Dendritic cell treated with granulocyte-macrophage colony-stimulating factor and Interleukin-4, amounts not matched to agents 40 ng/mL and 50 ng/mL, for 4 days (primary cell): Measurements from ENCODE around the gene TMEM240.
"Not testable (repeated sequence)": the region's sequence is repeated elsewhere in the genome, so short reads cannot be mapped to it uniquely, and the experiment has no call there.

ENCODE experiments used
- H3K27ac Mint-ChIP-seq: one replicate; pipeline ENCODE4 v1.8.0; 2022; ENCODE audit warnings: mild to moderate bottlenecking, mixed read lengths
- H3K27me3 Mint-ChIP-seq: one replicate; pipeline ENCODE4 v1.8.0; 2022; ENCODE audit warnings: mild to moderate bottlenecking, mixed read lengths
- H3K36me3 Mint-ChIP-seq: one replicate; pipeline ENCODE4 v1.8.0; 2022; ENCODE audit warnings: low read depth, mixed read lengths
- H3K4me1 Mint-ChIP-seq: one replicate; pipeline ENCODE4 v1.8.0; 2022; ENCODE audit warnings: low read depth, mixed read lengths
- H3K4me3 Mint-ChIP-seq: one replicate; pipeline ENCODE4 v1.8.0; 2022; ENCODE audit warnings: mild to moderate bottlenecking, moderate library complexity, mixed read lengths
- H3K9me3 Mint-ChIP-seq: one replicate; pipeline ENCODE4 v1.8.0; 2022; ENCODE audit warnings: mixed read lengths
- intact Hi-C: fragments of 100-400 bp; cut with micrococcal nuclease; formaldehyde crosslinking; loops from one replicate; pipeline ENCODE4 v1.15.0; 2022

The TMEM240 gene

DNA sequence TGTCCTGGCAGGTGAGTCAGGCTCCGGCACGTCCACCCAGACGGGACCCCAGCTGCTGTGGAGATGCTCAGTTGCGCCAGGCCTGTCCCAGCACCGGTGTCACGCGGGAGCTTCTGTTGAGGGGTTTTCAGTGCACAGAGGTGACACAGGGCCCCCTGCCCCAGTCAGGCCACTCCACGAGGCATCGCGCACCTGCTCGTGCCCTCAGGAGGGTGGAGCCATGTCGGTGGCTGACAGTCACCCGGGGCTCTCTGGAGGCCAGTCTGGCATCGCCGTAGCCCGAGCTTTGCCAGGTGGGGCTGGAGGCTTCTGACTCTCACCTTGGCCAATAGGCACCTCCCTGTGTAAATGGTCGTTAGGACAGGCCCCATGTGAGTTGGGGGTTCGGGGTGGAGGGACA, 11.1 kb downstream of the TMEM240 start:
- Mint-ChIP-seq H3K27ac (no peak overlapping the region), H3K4me1 (peaks cover 6% of the 10 kb centered on the region), H3K9me3 (peaks cover 16% of the 10 kb centered on the region), H3K36me3 (peaks cover 89% of the 10 kb centered on the region), H3K4me3 (no peak overlapping the region), H3K27me3 (no peaks in the 10 kb centered on the region)
- intact Hi-C loops, result no loop called here

DNA sequence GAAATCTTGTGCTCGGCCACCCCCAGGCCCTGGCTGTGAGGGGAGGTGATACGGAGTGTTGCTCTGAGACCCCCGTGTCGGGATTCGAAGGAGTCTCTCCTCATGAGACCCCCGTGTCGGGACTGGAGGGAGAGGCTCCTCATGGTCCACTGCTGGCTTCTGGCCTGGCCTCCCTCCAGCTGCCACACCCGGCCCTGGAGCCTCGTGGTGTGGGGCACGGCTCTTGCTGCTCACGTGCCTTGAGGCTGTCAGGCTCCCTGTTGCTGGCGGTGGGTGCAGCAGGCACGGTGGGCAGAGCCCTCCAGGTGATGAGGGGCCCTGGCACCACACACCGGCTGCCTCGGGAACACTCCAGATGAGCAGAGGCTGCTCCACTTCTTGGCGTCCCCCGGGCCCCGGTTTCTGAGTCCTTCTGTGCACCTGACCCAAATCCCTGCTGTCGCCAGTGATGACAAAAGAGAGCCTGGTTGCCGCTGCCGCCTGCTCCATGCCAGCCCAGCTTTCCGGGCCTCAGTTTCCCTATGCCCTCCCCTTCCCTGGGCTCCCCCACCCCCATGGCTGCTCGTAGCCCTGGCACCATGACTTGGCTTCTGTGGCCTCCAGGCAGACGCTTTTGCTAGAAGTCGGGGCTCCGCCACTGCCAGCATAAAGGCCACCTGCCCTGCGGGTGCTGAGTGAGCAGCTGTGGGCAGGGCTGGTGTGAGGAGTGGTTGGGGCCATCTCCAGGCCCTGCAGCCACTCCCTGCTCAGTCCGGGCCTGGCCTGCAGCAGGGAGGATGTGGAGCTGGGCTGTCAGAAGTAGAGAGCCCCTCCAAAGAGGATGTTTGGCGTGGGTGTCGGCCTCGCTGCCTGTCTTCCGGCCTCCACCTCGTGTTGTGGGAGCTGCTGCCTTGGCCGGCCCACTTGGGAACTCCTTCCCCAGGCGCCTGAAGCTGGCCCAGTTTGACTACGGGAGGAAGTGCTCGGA, 11.8 kb downstream of the TMEM240 start:
- Mint-ChIP-seq H3K36me3 (peaks cover 88% of the 10 kb centered on the region), H3K9me3 (peaks cover 16% of the 10 kb centered on the region), H3K27me3 (no peaks in the 10 kb centered on the region), H3K4me1 (peaks cover 6% of the 10 kb centered on the region), H3K4me3 (no peak overlapping the region), H3K27ac (no peak overlapping the region)
- intact Hi-C loops, result no loop called here

DNA sequence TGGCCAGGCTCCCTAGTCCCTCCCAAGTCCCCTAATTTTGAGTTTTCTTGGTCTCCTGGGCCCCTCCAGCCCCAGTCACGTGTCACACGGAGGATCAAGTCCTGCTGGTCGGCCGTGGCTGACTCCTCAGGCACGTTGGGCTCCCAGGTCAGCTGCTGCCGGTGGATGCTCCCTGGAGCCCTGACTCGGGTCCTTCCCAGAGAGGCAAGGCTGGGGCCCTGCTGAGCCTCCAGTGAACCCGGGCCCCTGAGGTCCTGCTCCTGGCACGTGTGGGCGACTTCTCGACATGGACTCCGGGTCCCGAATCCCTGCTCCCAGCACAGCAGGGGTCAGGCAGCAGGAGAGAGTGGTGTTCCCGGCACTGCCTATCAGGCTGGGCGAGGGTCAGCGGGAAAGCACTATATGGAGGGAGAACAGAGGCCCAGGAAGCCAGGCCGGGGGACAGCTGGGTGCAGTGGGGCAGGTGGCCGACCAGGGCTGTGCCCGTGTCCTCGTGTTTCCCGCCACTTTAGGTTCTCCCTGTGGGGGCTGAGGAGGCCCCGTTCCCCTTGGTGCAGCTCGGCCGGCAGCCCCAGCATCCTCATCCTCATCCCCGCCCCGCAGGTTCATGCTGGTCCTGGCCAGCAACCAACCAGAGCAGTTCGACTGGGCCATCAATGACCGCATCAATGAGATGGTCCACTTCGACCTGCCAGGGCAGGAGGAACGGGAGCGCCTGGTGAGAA, 13.2 kb downstream of the TMEM240 start:
- Mint-ChIP-seq H3K36me3 (peaks cover 91% of the 10 kb centered on the region), H3K27ac (no peak overlapping the region)
- intact Hi-C loops, result no loop called here

DNA sequence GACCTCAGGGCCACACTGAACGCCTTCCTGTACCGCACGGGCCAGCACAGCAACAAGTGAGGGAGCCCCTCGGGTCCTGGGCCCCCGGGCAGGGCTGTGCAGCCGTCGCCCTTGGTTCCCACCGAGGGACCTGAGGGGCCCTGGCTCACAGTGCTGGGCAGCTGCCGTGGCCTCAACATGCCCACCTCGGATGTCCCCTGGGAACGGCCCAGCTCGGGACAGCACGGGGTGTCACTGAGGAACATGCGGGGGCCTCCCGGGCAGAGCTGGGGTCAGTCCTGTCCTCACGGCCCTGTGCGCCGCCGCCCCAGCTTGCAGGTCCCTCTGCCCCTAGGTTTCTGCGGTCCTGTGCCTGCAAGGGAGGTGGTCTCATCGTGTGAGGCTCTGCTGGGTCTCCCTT, 13.9 kb downstream of the TMEM240 start:
- H3K27ac Mint-ChIP-seq, H3K4me3 Mint-ChIP-seq, H3K27me3 Mint-ChIP-seq, H3K4me1 Mint-ChIP-seq, intact Hi-C loops, H3K9me3 Mint-ChIP-seq: not testable (repeated sequence)
- H3K36me3 Mint-ChIP-seq, result peaks cover 91% of the 10 kb centered on the region

More for the DNA sequence above, 13.2 kb downstream of the TMEM240 start:
- H3K4me3 Mint-ChIP-seq, result no peak overlapping the region
- H3K9me3 Mint-ChIP-seq, result peaks cover 15% of the 10 kb centered on the region
- no peaks in the 10 kb centered on the region for H3K27me3 Mint-ChIP-seq
- H3K4me1 Mint-ChIP-seq, result no peaks in the 10 kb centered on the region

DNA sequence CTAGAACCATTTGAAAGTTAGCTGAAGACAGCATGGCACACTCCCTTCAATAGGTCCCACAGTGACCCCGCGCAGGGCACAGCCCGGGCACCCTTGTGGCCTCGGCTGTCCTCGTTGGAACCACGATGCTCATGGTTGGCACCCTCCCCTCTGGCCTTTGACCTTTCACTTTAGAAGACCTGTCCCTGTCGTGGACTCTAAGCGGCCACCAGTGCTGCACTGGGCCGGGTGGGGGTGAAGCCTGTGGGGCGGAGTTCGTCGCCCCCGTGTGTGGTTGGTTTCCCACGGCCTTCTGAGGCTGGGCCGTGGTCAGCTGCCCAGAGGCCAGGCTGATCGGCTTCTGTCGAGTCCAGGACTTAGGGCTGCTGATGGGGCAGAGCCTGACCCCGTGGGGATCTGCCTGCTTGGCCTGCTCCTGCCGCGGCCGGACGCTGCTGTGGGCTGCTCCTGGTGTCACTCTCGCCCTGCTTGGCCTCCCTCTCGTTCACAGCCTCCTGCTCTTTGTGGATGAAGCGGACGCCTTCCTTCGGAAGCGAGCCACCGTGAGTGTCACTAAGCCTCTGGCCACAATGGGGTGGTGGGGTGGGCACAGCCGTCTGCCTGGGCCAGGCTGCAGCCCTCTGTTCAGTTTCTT, 15.6 kb downstream of the TMEM240 start:
- H3K27me3 Mint-ChIP-seq, H3K4me3 Mint-ChIP-seq, H3K4me1 Mint-ChIP-seq, intact Hi-C loops, H3K9me3 Mint-ChIP-seq, H3K27ac Mint-ChIP-seq: not testable (repeated sequence)
- H3K36me3 Mint-ChIP-seq, result peaks cover 94% of the 10 kb centered on the region

DNA sequence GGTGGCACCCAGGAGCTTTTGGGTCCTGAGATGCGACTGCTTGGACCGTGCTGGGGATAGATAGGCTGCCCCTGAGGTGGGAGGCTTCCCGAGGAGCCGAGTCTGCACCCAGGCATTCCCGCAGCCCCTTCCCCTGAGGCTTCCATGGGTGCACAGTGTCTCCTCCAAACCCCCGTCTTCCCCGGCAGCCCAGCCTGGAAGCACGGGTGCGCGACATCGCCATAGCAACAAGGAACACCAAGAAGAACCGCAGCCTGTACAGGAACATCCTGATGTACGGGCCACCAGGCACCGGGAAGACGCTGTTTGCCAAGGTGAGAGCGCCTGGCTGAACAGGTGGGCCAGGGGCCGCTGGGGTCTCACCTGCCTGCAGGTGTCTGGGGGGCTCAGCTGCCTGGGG, 16.8 kb downstream of the TMEM240 start:
- H3K9me3 Mint-ChIP-seq, H3K4me1 Mint-ChIP-seq, H3K27me3 Mint-ChIP-seq, H3K4me3 Mint-ChIP-seq, H3K27ac Mint-ChIP-seq, intact Hi-C loops: not testable (repeated sequence)
- peaks cover 89% of the 10 kb centered on the region for H3K36me3 Mint-ChIP-seq

DNA sequence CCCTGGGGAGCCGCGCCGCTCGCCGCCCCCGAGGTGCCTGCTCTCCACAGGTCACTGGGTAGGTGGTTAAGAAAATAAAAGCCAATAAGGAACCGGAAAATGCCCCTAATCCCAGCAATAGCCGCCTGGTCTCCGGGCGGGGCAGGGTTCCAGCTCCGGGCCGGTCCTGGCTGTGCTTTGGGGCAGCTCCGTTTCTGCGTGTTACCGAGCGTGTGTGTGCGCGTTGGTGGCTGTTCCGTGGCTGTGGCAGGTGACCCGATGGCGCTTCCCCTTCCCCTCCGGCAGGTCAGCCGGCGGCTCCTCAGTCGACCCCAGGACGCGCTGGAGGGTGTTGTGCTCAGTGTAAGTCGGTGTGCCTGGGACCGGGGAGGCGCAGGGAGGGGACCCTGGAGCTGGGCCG, 17.2 kb downstream of the TMEM240 start:
- H3K9me3 Mint-ChIP-seq, H3K27ac Mint-ChIP-seq, intact Hi-C loops, H3K27me3 Mint-ChIP-seq, H3K4me3 Mint-ChIP-seq, H3K4me1 Mint-ChIP-seq: not testable (repeated sequence)
- H3K36me3 Mint-ChIP-seq, result peaks cover 89% of the 10 kb centered on the region

DNA sequence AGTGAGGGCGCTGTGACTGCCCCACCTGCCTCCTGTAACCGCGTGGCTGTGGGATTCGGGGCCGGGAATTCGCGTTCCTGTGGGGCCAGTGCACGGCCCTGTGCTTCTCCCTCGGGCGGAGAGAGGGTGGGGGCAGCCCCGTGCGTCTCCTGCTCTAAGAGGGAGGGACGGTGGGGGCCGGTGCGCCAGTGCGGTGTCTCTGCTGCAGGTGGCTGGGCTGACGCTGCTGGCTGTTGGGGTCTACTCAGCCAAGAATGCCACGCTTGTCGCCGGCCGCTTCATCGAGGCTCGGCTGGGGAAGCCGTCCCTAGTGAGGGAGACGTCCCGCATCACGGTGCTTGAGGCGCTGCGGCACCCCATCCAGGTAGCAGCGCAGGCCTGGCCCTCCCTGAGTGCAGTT, 17.9 kb downstream of the TMEM240 start:
- H3K9me3 Mint-ChIP-seq, intact Hi-C loops, H3K4me3 Mint-ChIP-seq, H3K27ac Mint-ChIP-seq, H3K27me3 Mint-ChIP-seq, H3K4me1 Mint-ChIP-seq: not testable (repeated sequence)
- H3K36me3 Mint-ChIP-seq, result peaks cover 89% of the 10 kb centered on the region

DNA sequence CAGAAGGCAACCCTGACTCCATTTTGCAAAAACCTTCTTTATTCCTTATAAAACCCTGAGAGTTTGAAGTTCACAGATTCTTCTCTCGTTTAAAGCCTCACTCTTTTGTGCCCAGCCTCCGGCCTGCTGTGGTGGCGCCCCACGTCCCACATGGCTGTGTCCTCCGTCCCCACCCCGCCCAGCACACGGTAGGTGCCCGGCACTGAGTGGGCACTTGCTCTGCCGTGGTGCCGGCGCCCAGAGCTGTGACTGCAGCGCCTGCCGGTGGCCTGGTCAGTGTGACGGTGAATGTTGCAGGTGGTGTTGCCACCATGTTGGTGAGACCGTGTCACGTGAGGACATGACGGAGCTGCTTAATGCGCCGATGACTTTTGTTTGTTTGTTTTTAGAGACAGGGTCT, 19.1 kb downstream of the TMEM240 start:
- Mint-ChIP-seq H3K4me1 (no peaks in the 10 kb centered on the region), H3K27me3 (no peaks in the 10 kb centered on the region), H3K4me3 (no peak overlapping the region), H3K9me3 (no peaks in the 10 kb centered on the region), H3K36me3 (peaks cover 90% of the 10 kb centered on the region), H3K27ac (no peak overlapping the region)
- intact Hi-C loops, result no loop called here

DNA sequence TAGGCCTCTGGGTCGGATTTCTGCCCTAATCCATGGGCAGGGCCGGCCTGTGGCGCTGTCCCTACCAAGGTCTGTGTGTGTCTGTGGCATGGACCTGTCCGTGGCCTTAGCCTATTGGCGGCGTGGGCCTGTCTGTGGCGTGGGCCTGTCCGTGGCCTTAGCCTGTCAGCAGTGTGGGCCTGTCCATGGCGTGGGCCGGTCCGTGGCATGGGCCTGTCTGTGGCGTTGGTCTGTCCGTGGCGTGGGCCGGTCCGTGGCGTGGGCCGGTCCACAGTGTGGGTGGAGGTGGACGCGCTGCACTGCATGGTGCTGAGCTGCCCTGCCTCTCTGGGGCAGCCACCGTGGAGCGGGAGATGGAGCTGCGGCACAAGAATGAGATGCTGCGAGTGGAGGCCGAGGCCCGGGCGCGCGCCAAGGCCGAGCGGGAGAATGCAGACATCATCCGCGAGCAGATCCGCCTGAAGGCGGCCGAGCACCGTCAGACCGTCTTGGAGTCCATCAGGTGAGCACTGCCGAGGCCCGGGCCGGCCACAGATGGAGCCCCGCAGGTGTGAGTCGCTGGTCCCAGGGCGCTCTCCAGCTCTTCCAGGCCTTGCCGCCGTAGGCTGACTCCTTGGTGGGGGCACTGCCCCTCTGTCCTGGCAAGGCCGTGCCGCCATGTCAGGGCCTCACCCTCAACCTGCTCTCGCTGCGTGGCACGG, 20.5 kb downstream of the TMEM240 start:
- H3K4me3 Mint-ChIP-seq, intact Hi-C loops, H3K27ac Mint-ChIP-seq, H3K9me3 Mint-ChIP-seq, H3K4me1 Mint-ChIP-seq, H3K27me3 Mint-ChIP-seq: not testable (repeated sequence)
- H3K36me3 Mint-ChIP-seq, result peaks cover 89% of the 10 kb centered on the region

DNA sequence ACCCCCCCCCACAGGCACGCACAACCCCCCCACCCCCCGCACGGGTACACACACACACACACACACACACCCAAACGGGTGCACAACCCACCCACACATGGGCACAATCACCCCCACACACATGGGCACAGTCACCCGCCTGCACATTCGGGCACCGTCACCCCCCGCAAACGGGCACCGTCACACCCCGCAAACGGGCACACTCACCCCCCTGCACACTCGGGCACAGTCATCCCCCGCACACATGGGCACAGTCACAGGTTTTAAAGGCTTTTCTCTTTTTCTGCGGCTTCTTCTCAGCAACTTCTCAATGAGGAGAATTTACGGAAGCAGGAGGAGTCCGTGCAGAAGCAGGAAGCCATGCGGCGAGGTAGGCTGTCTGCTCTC, 21.8 kb downstream of the TMEM240 start:
- H3K4me1 Mint-ChIP-seq, H3K9me3 Mint-ChIP-seq, intact Hi-C loops, H3K27ac Mint-ChIP-seq, H3K27me3 Mint-ChIP-seq, H3K4me3 Mint-ChIP-seq: not testable (repeated sequence)
- peaks cover 81% of the 10 kb centered on the region for H3K36me3 Mint-ChIP-seq

DNA sequence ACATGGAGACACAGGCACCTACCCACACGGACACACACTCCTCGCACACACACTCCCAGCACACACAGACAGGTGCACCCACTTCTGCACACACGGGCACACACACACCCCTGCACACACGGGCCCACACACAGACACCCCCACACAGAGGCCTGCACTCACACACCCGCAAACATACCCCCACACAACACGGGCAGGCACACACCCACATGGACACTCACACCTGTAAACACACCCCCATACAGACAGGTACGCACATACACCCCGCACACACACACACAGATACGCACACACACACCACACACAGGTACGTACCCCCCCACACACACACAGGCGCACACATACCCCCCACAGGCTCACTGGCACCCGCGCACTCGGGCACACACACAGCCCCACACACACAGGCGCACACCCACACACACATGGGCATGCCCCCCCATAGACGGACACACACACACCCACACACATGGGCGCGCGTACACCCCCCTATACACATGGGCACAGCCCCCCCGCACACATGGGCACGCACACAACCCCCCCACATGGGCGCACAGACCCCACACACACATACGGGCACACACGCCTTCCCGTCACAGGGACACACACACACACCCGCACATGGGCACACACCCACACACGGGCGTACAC, 22.3 kb downstream of the TMEM240 start:
- Mint-ChIP-seq H3K27ac (no peak overlapping the region), H3K4me3 (no peak overlapping the region), H3K27me3 (no peaks in the 10 kb centered on the region), H3K9me3 (no peaks in the 10 kb centered on the region), H3K4me1 (peaks cover 7% of the 10 kb centered on the region), H3K36me3 (peaks cover 75% of the 10 kb centered on the region)
- intact Hi-C loops, result no loop called here

DNA sequence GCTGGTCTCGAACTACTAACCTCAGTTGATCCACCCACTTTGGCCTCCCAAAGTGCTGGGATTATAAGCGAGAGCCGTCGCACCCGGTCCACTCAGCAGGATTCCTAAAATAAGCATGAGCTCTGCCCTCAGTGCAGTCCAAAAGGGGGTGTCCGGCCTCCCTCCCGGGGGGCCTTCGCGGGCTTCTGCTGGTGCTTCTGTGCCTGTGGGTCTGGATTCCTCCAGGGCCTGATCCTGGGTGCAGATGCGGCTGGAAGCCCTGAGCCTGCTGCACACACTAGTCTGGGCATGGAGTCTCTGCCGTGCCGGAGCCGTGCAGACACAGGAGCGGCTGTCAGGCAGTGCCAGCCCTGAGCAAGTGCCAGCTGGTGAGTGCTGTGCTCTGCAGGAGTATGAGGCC, 23.5 kb downstream of the TMEM240 start:
- not testable (repeated sequence) for H3K9me3 Mint-ChIP-seq

More for the DNA sequence above, 23.5 kb downstream of the TMEM240 start:
- H3K36me3 Mint-ChIP-seq, result peaks cover 67% of the 10 kb centered on the region
- H3K4me3 Mint-ChIP-seq, H3K4me1 Mint-ChIP-seq, H3K27ac Mint-ChIP-seq, intact Hi-C loops, H3K27me3 Mint-ChIP-seq: not testable (repeated sequence)
